Choroid plexus epithelial cell (primary cell): ENCODE results near the gene FBXL16.

ENCODE experiments used
- DNase-seq: peaks from one replicate; pipeline ENCODE4 v3.0.0-alpha.2; 2010; ENCODE audit warnings: low read depth
- H3K4me3 ChIP-seq: 2 replicates; pipeline ENCODE4 v1.5.1; 2011; ENCODE audit warnings: low read depth, mild to moderate bottlenecking, control low read depth, low read length, moderate library complexity
- CTCF ChIP-seq: conservative IDR thresholded peaks from 2 replicates; pipeline ENCODE4 v1.5.1; 2011; ENCODE audit warnings: low read depth, mild to moderate bottlenecking, control low read depth, inconsistent platforms, low read length, moderate library complexity

FBXL16 gene

GRCh38 chr16:710500-711075, 5.0 kb upstream of the FBXL16 start:
- TF ChIP-seq CTCF: no peak
- H3K4me3 ChIP-seq: no peak overlapping the region
- DNase-seq: no peak

- no peak for TF ChIP-seq CTCF
- no peak overlapping the region for H3K4me3 ChIP-seq
- peak; percentile 90 for DNase-seq
Measured at GRCh38 chr16:709566-710499, 4.2 kb upstream of the FBXL16 start.

- TF ChIP-seq CTCF: no peak
- DNase-seq: no peak
- H3K4me3 ChIP-seq: no peak overlapping the region
Measured at GRCh38 chr16:708959-709358, 3.4 kb upstream of the FBXL16 start.

- no peak for TF ChIP-seq CTCF
- no peak for DNase-seq
- no peak overlapping the region for H3K4me3 ChIP-seq
Measured at GRCh38 chr16:708019-708418, 2.4 kb upstream of the FBXL16 start.

- TF ChIP-seq CTCF: no peak
- H3K4me3 ChIP-seq: no peak overlapping the region
- no peak for DNase-seq
Measured at GRCh38 chr16:707062-707538, 1.5 kb upstream of the FBXL16 start.

GRCh38 chr16:706189-707061, 824 bp upstream of the FBXL16 start:
- DNase-seq: no peak
- H3K4me3 ChIP-seq: no peak overlapping the region
- TF ChIP-seq CTCF: no peak
